Fibroblast of lung (primary cell): ENCODE results near the gene DPPA4.

Experiments used
- CTCF ChIP-seq, 2 donors: IDR thresholded peaks in 1 of 2; conservative IDR thresholded peaks in 1 of 2; 1 replicate in 1 of 2; 2 replicates in 1 of 2; pipeline ENCODE4 v1.5.1; 2011 to 2012; ENCODE audit warnings: low read length in 2 of 2, control low read depth in 1 of 2, inconsistent platforms in 1 of 2, low read depth in 1 of 2, mild to moderate bottlenecking in 1 of 2
- EZH2 ChIP-seq: IDR thresholded peaks from 2 replicates; pipeline ENCODE4 v1.5.1; 2012; ENCODE audit warnings: low read length, control low read depth, mild to moderate bottlenecking; ENCODE audit errors: missing control alignments

- TF ChIP-seq CTCF (conservative IDR thresholded peaks at IDR 0.05 in 1 of 2, IDR thresholded peaks at IDR 0.05 in 1 of 2; ENCODE audit: low read depth in 1 of 2, low read length in 2 of 2) (no peak), EZH2 (no peak)
Observed at GRCh38 chr3:109384164-109384563, 46.8 kb upstream of the DPPA4 start.
